ENCODE data around the gene EYS.

EYS gene

DNA sequence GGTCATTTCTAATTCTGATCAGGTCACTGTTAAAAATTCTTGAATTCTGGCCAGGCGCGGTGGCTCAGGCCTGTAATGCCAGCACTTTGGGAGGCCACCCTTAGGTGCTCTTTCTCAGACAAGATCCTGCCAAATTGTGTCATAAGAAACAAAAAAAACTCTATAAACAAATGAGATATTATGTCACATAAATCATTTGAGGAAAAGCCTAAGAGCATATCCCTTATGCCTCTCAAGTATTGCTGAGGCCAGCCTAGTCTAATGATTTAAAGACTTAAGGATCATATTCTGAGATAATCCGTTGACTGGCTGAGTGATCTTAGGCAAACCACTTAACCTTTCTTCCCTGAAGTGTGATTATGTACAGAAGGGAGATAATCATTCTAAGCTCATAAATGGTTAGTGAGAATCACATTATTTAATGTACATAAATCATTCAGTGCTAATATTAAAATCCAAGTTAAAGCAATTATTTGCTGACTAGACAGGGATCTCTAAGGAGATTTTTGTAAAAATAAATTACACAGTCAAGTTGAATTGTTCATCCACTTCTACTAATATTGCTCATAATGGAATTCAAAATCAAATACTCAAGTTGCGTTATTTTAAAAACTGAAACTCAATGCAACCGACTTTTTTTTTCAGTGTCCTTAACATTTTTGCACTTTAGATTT is 1706.1 kb downstream of the EYS start:
- Mint-ChIP-seq H3K4me1 (no peaks in the 10 kb centered on the region), H3K27me3 (ENCODE audit: low read depth, poor library complexity) (no peaks in the 10 kb centered on the region), H3K9me3 (no peaks in the 10 kb centered on the region), H3K27ac (no peak overlapping the region), H3K4me3 (no peak overlapping the region), H3K36me3 (ENCODE audit: low read depth) (no peaks in the 10 kb centered on the region)
- DNase-seq: no peak
- TF ChIP-seq, protein P1, sequence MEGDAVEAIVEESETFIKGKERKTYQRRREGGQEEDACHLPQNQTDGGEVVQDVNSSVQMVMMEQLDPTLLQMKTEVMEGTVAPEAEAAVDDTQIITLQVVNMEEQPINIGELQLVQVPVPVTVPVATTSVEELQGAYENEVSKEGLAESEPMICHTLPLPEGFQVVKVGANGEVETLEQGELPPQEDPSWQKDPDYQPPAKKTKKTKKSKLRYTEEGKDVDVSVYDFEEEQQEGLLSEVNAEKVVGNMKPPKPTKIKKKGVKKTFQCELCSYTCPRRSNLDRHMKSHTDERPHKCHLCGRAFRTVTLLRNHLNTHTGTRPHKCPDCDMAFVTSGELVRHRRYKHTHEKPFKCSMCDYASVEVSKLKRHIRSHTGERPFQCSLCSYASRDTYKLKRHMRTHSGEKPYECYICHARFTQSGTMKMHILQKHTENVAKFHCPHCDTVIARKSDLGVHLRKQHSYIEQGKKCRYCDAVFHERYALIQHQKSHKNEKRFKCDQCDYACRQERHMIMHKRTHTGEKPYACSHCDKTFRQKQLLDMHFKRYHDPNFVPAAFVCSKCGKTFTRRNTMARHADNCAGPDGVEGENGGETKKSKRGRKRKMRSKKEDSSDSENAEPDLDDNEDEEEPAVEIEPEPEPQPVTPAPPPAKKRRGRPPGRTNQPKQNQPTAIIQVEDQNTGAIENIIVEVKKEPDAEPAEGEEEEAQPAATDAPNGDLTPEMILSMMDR (IDR thresholded peaks at IDR 0.05): no peak

DNA sequence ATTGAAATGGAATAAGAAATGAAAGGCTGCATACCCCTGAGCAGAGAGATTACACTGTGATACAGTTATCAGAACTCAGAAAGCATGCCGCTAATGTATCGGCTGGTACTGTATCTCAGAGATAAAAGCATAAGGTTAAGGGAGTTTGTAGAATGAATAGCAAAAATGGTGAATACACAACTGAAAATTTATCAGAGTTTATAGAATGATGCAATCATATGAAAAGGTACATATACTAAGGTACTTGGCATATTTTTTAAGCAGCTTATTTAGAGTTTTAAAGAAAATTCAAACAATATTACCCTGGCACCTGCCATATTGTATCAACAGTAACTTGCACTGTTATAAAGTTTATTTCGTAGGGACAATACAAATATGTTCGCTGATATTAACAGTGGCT is 1707.4 kb downstream of the EYS start:
- Mint-ChIP-seq H3K4me1 (no peaks in the 10 kb centered on the region), H3K27ac (no peak overlapping the region), H3K27me3 (ENCODE audit: low read depth, poor library complexity) (no peaks in the 10 kb centered on the region), H3K4me3 (no peak overlapping the region), H3K9me3 (no peaks in the 10 kb centered on the region), H3K36me3 (ENCODE audit: low read depth) (no peaks in the 10 kb centered on the region)
- no peak for DNase-seq
- TF ChIP-seq, protein P1 (IDR thresholded peaks at IDR 0.05): no peak

DNA sequence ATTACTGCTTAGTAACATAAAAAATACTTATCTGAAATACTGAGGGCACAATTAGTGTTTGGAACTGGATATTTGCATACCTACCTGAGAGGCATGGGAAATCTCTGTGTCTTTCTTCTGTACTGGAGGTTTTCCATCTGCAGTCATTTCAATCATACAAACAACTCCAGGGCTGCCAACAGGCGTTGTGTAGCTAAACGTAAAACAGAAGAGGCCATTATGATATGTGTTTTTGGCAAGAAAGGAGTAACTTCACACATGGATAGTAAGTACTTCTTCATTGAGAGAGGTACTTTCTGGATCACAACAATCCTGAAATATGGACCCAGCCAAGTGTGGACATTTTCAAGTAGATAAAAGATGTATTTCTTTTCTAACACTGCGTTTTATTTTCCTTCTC is 1708.0 kb downstream of the EYS start:
- H3K9me3 Mint-ChIP-seq: no peaks in the 10 kb centered on the region
- no peak overlapping the region for H3K4me3 Mint-ChIP-seq
- no peak for DNase-seq
- H3K4me1 Mint-ChIP-seq: no peaks in the 10 kb centered on the region
- H3K27ac Mint-ChIP-seq: no peak overlapping the region
- TF ChIP-seq, protein P1 (IDR thresholded peaks at IDR 0.05): no peak
- no peaks in the 10 kb centered on the region for H3K27me3 Mint-ChIP-seq (ENCODE audit: low read depth, poor library complexity)
- no peaks in the 10 kb centered on the region for H3K36me3 Mint-ChIP-seq (ENCODE audit: low read depth)

DNA sequence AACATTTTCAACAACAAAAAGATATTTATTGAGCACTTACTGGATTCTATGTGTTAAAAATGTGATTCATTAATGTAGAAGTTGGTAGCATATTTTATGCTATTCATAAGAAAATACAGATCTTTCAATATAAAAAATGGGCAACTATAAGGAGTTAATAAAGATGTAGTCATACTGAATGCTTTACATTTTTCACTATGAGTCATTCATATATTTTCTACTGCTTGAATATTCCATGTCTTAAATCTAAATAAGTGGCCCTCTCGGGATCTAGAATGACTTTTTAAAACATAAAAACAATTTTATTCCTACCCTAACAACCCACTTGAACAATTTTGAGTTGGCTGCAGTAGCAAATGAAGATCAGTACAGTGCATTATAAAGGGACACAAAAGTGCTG is 1709.3 kb downstream of the EYS start:
- no peak overlapping the region for H3K4me3 Mint-ChIP-seq
- TF ChIP-seq, protein P1 (IDR thresholded peaks at IDR 0.05): no peak

DNA sequence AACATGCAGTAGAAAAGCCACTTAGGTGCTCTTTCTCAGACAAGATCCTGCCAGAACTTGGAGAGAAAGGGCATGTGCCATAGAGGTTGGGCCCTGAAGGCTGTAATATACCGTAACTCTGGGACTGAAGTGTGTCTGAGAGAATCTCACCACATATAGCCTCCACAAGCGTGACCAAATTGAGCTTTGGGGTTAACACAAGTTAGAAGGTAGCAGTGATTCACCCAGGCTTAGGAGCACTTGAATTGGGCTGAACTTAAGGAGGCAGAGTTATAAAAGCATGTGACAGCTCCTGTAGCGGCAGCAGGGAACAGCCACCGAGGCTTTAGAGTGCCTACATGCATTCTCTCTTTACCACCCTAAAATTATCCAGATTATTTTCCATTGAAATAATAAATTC is 1709.8 kb downstream of the EYS start:
- no peak for DNase-seq
- H3K9me3 Mint-ChIP-seq: no peaks in the 10 kb centered on the region
- H3K4me1 Mint-ChIP-seq: no peaks in the 10 kb centered on the region
- TF ChIP-seq, protein P1 (IDR thresholded peaks at IDR 0.05): no peak
- no peaks in the 10 kb centered on the region for H3K36me3 Mint-ChIP-seq (ENCODE audit: low read depth)
- no peak overlapping the region for H3K4me3 Mint-ChIP-seq
- H3K27ac Mint-ChIP-seq: no peak overlapping the region
- no peaks in the 10 kb centered on the region for H3K27me3 Mint-ChIP-seq (ENCODE audit: low read depth, poor library complexity)

More for the DNA sequence above, 1709.3 kb downstream of the EYS start:
- H3K27ac Mint-ChIP-seq: no peak overlapping the region
- no peaks in the 10 kb centered on the region for H3K9me3 Mint-ChIP-seq
- no peaks in the 10 kb centered on the region for H3K4me1 Mint-ChIP-seq
- no peaks in the 10 kb centered on the region for H3K27me3 Mint-ChIP-seq (ENCODE audit: low read depth, poor library complexity)
- no peaks in the 10 kb centered on the region for H3K36me3 Mint-ChIP-seq (ENCODE audit: low read depth)
- DNase-seq: no peak

DNA sequence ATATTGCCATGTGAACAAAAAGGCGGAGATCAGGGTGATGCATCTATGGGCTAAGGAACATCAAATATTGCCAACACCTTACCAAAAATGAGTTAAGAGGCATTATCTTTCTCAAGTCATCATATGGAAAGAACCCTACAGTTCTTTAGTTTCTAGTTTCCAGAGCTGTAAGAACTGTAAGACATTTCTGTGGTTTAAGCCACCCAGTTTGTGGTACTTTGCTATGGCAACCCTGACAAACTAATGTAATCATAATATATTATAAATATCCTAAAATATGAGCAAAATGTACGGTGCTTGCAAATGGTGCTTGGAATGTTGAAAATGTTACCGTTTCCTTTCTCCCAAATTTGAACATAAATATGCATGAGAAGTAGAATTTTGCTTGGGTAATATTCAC is 1721.8 kb downstream of the EYS start:
- Mint-ChIP-seq H3K4me3 (no peak overlapping the region), H3K27me3 (ENCODE audit: low read depth, poor library complexity) (peaks cover 13% of the 10 kb centered on the region), H3K36me3 (ENCODE audit: low read depth) (no peaks in the 10 kb centered on the region), H3K4me1 (no peaks in the 10 kb centered on the region), H3K9me3 (no peaks in the 10 kb centered on the region), H3K27ac (no peak overlapping the region)
- no peak for DNase-seq
- TF ChIP-seq, protein P1 (IDR thresholded peaks at IDR 0.05): no peak
